Fibroblast of mammary gland (primary cell): Measurements from ENCODE around the gene DOCK2.

Experiments used
- DNase-seq: peaks from one replicate; pipeline ENCODE4 v3.0.0-alpha.2; 2010; ENCODE audit warnings: low read depth
- H3K4me3 ChIP-seq: 2 replicates; pipeline ENCODE4 v1.5.1; 2011; ENCODE audit warnings: low read depth, mild to moderate bottlenecking, low read length, moderate library complexity; ENCODE audit not compliant: control insufficient read depth
- TF ChIP-seq, protein P1 (sequence below): conservative IDR thresholded peaks from 2 replicates; pipeline ENCODE4 v1.5.1; 2011; ENCODE audit warnings: low read depth, low read length, inconsistent platforms; ENCODE audit not compliant: control insufficient read depth, insufficient read depth

The DOCK2 gene

DNA sequence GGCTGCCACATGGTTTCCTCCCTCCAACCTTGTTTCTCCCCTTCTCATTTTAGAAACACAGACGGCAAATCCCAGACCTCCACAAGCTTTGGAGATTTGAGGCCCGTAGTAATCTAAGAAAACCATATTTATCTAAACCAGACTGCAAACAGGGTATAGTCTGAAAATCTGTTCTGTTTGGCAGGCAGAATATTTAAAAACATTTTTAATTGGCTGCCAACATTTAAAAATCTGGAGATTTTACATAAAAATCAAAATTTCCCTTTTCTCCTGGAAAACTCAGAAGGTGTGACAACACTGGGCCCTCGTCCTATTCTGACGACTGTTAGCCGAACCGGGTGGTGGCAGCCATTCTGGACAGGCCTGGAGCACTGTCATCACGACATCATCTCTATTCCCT lies 401.2 kb downstream of the DOCK2 start:
- H3K4me3 ChIP-seq: no peak overlapping the region
- DNase-seq: no peak
- TF ChIP-seq, protein P1, sequence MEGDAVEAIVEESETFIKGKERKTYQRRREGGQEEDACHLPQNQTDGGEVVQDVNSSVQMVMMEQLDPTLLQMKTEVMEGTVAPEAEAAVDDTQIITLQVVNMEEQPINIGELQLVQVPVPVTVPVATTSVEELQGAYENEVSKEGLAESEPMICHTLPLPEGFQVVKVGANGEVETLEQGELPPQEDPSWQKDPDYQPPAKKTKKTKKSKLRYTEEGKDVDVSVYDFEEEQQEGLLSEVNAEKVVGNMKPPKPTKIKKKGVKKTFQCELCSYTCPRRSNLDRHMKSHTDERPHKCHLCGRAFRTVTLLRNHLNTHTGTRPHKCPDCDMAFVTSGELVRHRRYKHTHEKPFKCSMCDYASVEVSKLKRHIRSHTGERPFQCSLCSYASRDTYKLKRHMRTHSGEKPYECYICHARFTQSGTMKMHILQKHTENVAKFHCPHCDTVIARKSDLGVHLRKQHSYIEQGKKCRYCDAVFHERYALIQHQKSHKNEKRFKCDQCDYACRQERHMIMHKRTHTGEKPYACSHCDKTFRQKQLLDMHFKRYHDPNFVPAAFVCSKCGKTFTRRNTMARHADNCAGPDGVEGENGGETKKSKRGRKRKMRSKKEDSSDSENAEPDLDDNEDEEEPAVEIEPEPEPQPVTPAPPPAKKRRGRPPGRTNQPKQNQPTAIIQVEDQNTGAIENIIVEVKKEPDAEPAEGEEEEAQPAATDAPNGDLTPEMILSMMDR: no peak

DNA sequence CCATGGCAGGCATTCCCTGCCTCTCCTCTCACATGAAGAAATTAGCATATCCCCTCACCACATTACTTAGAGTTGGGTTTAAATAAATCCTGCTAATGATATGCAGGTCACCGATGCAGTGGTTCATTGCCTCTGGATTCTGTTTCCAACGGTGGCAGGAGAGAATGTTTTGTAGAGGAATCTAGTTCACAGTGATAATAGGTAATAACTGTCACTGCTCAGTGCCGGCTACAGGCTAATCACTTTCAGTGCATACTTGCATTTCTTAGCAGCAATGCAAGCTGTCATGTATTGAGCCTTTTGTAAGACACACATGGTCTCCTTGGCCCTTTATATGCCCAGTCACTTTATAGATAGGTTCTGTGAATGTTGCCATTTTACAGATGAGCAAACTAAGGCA lies 402.8 kb downstream of the DOCK2 start:
- TF ChIP-seq, protein P1: no peak
- DNase-seq: no peak
- no peak overlapping the region for H3K4me3 ChIP-seq

DNA sequence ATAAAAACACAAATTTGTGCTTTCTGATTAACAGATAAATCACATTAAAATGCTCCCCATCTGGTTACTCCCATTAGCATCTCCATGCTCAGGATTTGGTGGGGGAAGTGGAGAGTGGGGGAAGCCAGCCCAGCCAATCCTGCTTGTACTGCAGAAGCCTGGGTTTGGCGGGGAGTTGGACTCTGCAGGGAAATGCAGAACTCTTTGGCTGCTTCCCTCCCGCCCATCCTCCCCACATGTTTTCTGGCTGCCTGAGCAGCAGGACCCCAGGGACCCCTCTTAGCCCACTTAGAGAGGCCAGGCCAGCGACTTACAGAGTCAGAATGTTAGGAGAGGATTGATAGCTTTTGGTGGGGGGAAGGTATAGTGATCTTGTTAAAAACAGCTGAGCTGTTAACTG lies 409.2 kb downstream of the DOCK2 start:
- no peak overlapping the region for H3K4me3 ChIP-seq
- no peak for DNase-seq
- TF ChIP-seq, protein P1: no peak

DNA sequence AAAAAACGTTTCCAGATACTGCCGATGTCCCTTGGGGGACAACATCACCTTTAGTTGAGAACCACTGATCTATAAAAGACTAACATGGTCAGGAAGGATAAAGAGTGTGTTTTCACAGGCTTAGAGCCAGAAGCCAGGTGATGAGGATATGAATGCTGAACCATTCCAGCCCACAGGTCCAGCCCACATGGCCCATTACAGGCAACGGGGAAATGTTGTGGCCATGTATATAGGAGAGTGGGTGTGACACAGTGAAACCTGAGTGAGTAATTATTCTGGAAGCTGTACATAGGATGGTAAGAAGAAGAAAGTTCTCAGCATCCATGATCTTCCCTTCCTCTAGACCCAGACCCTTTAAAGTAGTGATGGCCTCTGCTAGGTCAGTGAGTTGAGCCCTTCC lies 412.6 kb downstream of the DOCK2 start:
- no peak overlapping the region for H3K4me3 ChIP-seq
- DNase-seq: no peak
- TF ChIP-seq, protein P1: no peak

DNA sequence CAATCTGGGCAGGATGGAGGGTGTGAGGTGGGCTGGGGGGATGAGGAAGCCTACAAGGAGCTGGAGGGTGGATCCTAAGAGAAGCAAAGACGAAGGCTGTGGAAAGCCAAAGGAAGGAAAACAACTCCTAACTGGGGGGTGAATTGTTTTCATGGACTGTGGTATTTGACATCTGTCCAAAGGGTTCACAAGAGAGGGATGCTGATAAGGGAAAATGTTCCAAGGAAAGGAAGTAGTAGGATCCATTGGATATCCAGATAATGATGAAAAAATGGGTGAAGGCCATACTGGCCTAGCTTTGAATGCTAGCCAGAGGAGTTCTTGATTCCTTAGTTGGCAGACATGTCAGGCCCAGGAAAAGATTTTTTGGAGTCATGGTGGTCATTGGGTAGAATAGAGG lies 416.8 kb downstream of the DOCK2 start:
- TF ChIP-seq, protein P1: no peak
- no peak overlapping the region for H3K4me3 ChIP-seq
- DNase-seq: no peak

DNA sequence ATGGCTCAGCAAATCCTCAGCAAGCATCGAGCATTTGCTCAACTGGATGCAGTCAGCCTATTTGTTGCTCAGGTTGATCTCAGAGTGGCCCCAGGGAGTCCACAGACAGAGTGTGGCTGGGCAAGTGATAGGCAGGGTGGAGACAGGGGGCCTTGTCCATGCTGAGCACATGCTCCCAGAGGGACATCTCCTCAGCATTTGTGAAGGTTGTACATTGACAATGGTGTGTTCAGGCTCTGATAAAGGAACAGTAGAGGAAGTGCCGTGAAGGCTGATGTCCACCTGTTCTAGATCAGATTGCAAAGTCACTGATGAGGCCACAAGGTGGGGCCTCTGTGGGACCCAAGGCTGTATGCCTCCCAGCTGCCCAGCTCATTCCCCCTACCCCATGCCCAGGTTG lies 418.5 kb downstream of the DOCK2 start:
- TF ChIP-seq, protein P1: no peak
- no peak overlapping the region for H3K4me3 ChIP-seq
- no peak for DNase-seq
